Type B pancreatic cell (in vitro differentiated cells): Measurements from ENCODE around the gene TGM2. TPM values are rescaled to one million over a fixed set of nuclear protein-coding genes. Genes with fewer than 3 reads are reported as not detected.

Experiments
- DNase-seq: peaks from one replicate; pipeline ENCODE4 v3.0.0; 2021; ENCODE audit warnings: mixed read lengths; ENCODE audit not compliant: unreplicated experiment; ENCODE audit errors: extremely low spot score
- H3K27ac Mint-ChIP-seq: 2 replicates; pipeline ENCODE4 v1.8.0; 2021; ENCODE audit warnings: mild to moderate bottlenecking, mixed read lengths
- H3K27me3 Mint-ChIP-seq: 2 replicates; pipeline ENCODE4 v1.8.0; 2021; ENCODE audit warnings: mixed read lengths
- H3K36me3 Mint-ChIP-seq: 2 replicates; pipeline ENCODE4 v1.8.0; 2021; ENCODE audit warnings: mixed read lengths
- H3K4me1 Mint-ChIP-seq: one replicate; pipeline ENCODE4 v1.8.0; 2021; ENCODE audit warnings: mixed read lengths; ENCODE audit not compliant: unreplicated experiment
- H3K4me3 Mint-ChIP-seq: 2 replicates; pipeline ENCODE4 v1.8.0; 2021; ENCODE audit warnings: mild to moderate bottlenecking, mixed read lengths
- H3K9me3 Mint-ChIP-seq: 2 replicates; pipeline ENCODE4 v1.8.0; 2021; ENCODE audit warnings: mixed read lengths
- total RNA-seq: library from RNA; stranded (reverse); gene quantifications from 2 replicates; pipeline ENCODE4 v1.2.1, GENCODE V29; 2021; ENCODE audit warnings: low replicate concordance
- TF ChIP-seq, protein P1 (sequence below): fragments of 200-600 bp; sonication (generic); conservative IDR thresholded peaks from 2 replicates; pipeline ENCODE4 v1.5.0; 2021; ENCODE audit warnings: antibody characterized with exemption, mild to moderate bottlenecking

TGM2 gene
- total RNA-seq, 1 donor from 2014 or later = 31.7 TPM

DNA sequence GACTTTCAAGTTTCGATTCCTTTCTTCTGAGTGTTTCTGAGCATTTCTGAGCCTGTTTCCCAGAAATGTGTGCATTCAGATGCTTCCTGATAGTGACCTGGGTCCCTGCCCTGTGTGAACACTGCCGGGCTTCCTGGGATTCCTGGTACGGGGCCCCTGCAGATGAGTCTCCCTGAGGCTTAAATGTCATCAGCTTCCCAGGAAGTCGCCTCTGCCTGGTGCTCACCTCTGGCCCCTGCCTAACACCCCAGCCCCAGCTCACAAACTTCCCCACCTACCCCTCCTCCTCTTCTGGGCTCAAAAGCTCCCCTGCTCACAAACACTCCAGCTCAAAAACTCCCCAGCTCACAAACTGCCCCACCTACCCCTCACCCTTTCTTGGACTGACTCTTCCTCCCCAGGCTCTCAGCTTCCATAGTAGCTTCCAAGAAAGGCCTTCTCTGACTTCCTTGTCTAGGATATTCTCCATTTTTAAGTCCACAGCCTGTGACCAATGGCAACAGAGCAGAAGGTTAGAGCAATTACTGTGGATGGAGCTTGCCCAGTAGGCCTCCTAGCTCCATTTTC, 42.0 kb downstream of the TGM2 start:
- peak; percentile 29 for DNase-seq
- H3K27me3 Mint-ChIP-seq = no peaks in the 10 kb centered on the region
- H3K36me3 Mint-ChIP-seq = no peaks in the 10 kb centered on the region
- TF ChIP-seq, protein P1, sequence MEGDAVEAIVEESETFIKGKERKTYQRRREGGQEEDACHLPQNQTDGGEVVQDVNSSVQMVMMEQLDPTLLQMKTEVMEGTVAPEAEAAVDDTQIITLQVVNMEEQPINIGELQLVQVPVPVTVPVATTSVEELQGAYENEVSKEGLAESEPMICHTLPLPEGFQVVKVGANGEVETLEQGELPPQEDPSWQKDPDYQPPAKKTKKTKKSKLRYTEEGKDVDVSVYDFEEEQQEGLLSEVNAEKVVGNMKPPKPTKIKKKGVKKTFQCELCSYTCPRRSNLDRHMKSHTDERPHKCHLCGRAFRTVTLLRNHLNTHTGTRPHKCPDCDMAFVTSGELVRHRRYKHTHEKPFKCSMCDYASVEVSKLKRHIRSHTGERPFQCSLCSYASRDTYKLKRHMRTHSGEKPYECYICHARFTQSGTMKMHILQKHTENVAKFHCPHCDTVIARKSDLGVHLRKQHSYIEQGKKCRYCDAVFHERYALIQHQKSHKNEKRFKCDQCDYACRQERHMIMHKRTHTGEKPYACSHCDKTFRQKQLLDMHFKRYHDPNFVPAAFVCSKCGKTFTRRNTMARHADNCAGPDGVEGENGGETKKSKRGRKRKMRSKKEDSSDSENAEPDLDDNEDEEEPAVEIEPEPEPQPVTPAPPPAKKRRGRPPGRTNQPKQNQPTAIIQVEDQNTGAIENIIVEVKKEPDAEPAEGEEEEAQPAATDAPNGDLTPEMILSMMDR = no peak
- H3K4me3 Mint-ChIP-seq = no peak overlapping the region
- H3K27ac Mint-ChIP-seq = peak overlapping the region; percentile 77
- H3K9me3 Mint-ChIP-seq = no peaks in the 10 kb centered on the region
- peaks cover 23% of the 10 kb centered on the region for H3K4me1 Mint-ChIP-seq

GRCh38 chr20:38121741-38122140, 43.3 kb downstream of the TGM2 start:
- Mint-ChIP-seq H3K36me3 (no peaks in the 10 kb centered on the region), H3K4me3 (no peak overlapping the region), H3K27ac (no peak overlapping the region), H3K9me3 (no peaks in the 10 kb centered on the region), H3K4me1 (peaks cover 12% of the 10 kb centered on the region), H3K27me3 (no peaks in the 10 kb centered on the region)
- TF ChIP-seq, protein P1 = no peak
- DNase-seq = no peak

DNA sequence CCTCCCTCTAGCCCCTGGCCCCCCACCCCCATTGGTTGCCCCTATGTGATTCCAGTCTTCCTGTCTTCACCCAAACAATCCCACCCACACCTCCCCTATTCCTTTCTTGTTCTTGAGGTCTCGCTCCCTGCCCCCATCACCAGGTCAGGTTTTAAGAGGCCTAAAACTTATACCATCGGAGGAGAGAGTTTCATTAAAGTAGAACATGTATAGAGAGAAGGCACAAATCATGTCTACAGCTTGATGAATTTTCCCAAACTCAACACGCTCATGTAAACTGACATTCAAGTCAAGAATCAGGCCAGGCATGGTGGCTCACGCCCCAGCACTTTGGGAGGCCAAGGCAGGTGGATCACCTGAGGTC, 44.5 kb downstream of the TGM2 start:
- Mint-ChIP-seq H3K4me3 (no peak overlapping the region), H3K27me3 (no peaks in the 10 kb centered on the region), H3K9me3 (no peaks in the 10 kb centered on the region), H3K27ac (no peak overlapping the region), H3K36me3 (no peaks in the 10 kb centered on the region), H3K4me1 (peaks cover 10% of the 10 kb centered on the region)
- DNase-seq = no peak
- TF ChIP-seq, protein P1 = no peak

GRCh38 chr20:38119446-38119845, 45.6 kb downstream of the TGM2 start:
- H3K9me3 Mint-ChIP-seq = no peaks in the 10 kb centered on the region
- no peak for DNase-seq
- no peaks in the 10 kb centered on the region for H3K27me3 Mint-ChIP-seq
- no peak overlapping the region for H3K4me3 Mint-ChIP-seq
- H3K27ac Mint-ChIP-seq = no peak overlapping the region
- TF ChIP-seq, protein P1 = no peak
- peaks cover 10% of the 10 kb centered on the region for H3K4me1 Mint-ChIP-seq
- no peaks in the 10 kb centered on the region for H3K36me3 Mint-ChIP-seq

DNA sequence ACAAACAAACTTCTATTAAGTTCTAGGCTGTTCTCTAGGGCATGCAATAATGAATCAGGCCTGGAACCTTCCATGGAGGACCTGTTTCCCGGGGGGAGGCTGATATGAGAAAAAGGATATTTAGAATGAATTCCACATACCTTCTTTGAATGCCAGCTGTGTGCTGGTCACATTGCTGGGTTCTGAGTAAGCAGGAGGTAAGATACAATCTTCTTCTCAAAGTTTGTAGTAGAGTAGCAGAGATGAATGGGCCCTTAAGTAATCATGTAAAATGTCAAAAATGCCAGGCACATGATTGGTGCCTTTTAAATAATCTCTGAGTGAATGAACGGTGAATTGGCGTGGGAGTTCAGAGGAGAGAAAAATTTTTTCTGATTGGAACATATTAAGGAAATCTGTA, 47.4 kb downstream of the TGM2 start:
- peaks cover 12% of the 10 kb centered on the region for H3K4me1 Mint-ChIP-seq
- no peak for DNase-seq
- H3K9me3 Mint-ChIP-seq = no peaks in the 10 kb centered on the region
- no peak overlapping the region for H3K4me3 Mint-ChIP-seq
- TF ChIP-seq, protein P1 = no peak
- no peaks in the 10 kb centered on the region for H3K36me3 Mint-ChIP-seq
- H3K27me3 Mint-ChIP-seq = no peaks in the 10 kb centered on the region
- no peak overlapping the region for H3K27ac Mint-ChIP-seq

DNA sequence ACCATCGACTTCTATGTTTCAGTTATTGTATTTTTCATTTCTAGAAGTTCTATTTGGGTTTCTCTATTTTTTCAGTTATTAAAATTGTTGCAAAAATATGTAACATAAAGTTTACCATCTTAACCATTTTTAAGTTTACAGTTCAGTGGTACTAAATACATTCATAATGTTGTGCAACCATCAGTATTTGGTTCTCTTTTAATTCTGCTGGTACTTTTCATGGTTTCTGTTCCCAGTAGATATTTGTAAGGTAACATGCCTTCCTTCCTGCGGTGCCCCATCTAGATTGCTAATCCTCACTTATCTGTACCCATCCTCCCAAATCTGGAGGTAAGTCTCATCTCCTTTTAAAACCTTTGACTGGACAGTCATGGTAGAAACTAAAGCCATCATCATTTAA, 47.9 kb downstream of the TGM2 start:
- Mint-ChIP-seq H3K27ac (no peak overlapping the region), H3K9me3 (no peaks in the 10 kb centered on the region), H3K36me3 (no peaks in the 10 kb centered on the region), H3K27me3 (no peaks in the 10 kb centered on the region), H3K4me3 (no peak overlapping the region), H3K4me1 (peaks cover 12% of the 10 kb centered on the region)
- TF ChIP-seq, protein P1 = no peak
- DNase-seq = no peak
